ENCODE data around the gene ALAD. TPM values are rescaled to one million over a fixed set of nuclear protein-coding genes. Genes with fewer than 3 reads are reported as not detected.
"Not testable (repeated sequence)": the region's sequence is repeated elsewhere in the genome, so short reads cannot be mapped to it uniquely, and the experiment has no call there.

ALAD gene
- total and polyA plus RNA-seq, 2 of the 8 experiments (the other 6 are each of a cell fraction or from before 2014, with no cell fraction given): 8.2 to 15.3 TPM

DNA sequence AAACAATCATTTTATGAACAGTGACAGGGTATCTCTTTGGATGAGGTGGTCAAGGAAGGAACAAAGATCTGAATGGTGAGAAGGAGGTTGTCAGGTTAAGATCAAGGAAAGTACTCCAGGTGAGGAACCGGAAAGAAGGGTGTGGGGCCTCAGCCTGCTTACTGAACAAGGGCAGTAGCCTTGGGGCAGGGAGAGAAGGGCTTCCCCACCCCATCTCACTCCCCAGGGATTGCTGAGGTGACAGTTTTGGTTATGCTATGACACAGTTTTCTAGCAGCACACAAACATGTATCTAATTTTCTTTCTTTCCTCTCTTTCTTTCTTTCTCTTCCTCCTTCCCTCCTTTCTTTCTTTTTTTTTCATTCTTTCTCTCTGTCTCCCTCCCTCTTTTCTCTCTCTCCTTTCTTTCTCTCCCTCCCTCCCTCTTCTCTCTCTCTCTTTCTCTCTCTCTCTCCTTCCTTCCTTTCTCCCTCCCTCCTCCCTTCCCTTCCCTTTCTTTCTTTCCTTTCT, 20.2 kb downstream of the ALAD start (continued):
- TF ChIP-seq POU5F1 (IDR thresholded peaks at IDR 0.05; ENCODE audit: low read depth, low read length): no peak

DNA sequence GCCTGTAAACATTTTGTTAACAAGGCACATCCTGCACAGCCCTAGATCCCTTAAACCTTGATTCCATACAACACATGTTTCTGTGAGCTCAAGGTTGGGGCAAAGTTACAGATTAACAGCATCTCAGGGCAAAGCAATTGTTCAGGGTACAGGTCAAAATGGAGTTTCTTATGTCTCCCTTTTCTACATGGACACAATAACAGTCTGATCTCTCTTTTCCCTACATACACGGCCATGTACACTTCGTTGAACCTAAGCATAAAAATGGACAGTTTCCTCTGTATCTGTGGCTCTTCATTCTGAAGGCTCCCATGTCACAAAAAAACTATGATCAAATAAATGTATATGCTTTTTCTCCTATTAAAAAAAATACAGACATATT, 21.3 kb downstream of the ALAD start:
- FAIRE-seq: not testable (repeated sequence)

More for the DNA sequence above, 21.3 kb downstream of the ALAD start:
- DNase-seq (ENCODE audit: low read depth in 1 of 2, low spot score in 2 of 2); H3K56ac ChIP-seq (replicated peaks; ENCODE audit: insufficient read length, low read depth, low read length); H3K4me1 ChIP-seq (replicated peaks in 1 of 4; ENCODE audit: control insufficient read depth in 3 of 4, insufficient read depth in 4 of 4, low read length in 3 of 4); H3K27me3 ChIP-seq (replicated peaks in 1 of 4; ENCODE audit: control insufficient read depth in 3 of 4, extremely low read depth in 1 of 4, insufficient read depth in 3 of 4, low read length in 3 of 4); H4K20me1 ChIP-seq (replicated peaks in 1 of 2; ENCODE audit: control insufficient read depth in 1 of 2, insufficient read depth in 2 of 2, low read length in 2 of 2); H3K4ac ChIP-seq (replicated peaks; ENCODE audit: insufficient read length, low read depth, low read length); H3K36me3 ChIP-seq (ENCODE audit: control insufficient read depth in 2 of 4, insufficient read depth in 4 of 4, low read length in 3 of 4); H3K4me2 ChIP-seq (ENCODE audit: insufficient read depth in 1 of 2, low read depth in 2 of 2, low read length in 2 of 2); H4K5ac ChIP-seq (ENCODE audit: insufficient read length, low read depth, low read length); H3K18ac ChIP-seq (ENCODE audit: extremely low read depth, low read length); H3K27ac ChIP-seq (ENCODE audit: low read depth, low read length); H3K79me2 ChIP-seq (ENCODE audit: control insufficient read depth in 1 of 2, insufficient read depth in 2 of 2, low read length in 2 of 2); H2AFZ ChIP-seq (ENCODE audit: low read length); H2BK120ac ChIP-seq (replicated peaks; ENCODE audit: low read depth, low read length); H3K9ac ChIP-seq (replicated peaks in 1 of 4; ENCODE audit: extremely low read depth in 1 of 4, low read depth in 3 of 4, low read length in 3 of 4); H3K14ac ChIP-seq (ENCODE audit: insufficient read length); H2BK12ac ChIP-seq (ENCODE audit: low read depth, low read length); H2BK20ac ChIP-seq (ENCODE audit: low read length); H2BK15ac ChIP-seq (ENCODE audit: low read length); H2AK5ac ChIP-seq (ENCODE audit: low read depth, low read length); H4K8ac ChIP-seq (ENCODE audit: extremely low read depth, insufficient read depth, low read length); H3K79me1 ChIP-seq (ENCODE audit: low read depth, low read length); H2BK5ac ChIP-seq (ENCODE audit: low read depth, low read length); H3K9me3 ChIP-seq (ENCODE audit: insufficient read depth in 2 of 2, low read depth in 1 of 2, low read length in 1 of 2); H3K23ac ChIP-seq (ENCODE audit: insufficient read length); H3K23me2 ChIP-seq (ENCODE audit: low read depth, low read length); H4K91ac ChIP-seq (replicated peaks; ENCODE audit: insufficient read length, low read length); H3K4me3 ChIP-seq (ENCODE audit: extremely low read depth in 1 of 4, insufficient read depth in 2 of 4, low read depth in 3 of 4, low read length in 4 of 4): not testable (repeated sequence)
- ChIA-PET POLR2A (ENCODE audit: partially characterized antibody) (interaction anchor here (1.2 kb wide), 1 partner anchor 18 kb away, joined by 3 read pairs; no protein-coding TSS in a partner anchor), CTCF (ENCODE audit: partially characterized antibody) (interaction anchor here (0.6 kb wide), 1 partner anchor 10 kb away, joined by 3 read pairs; no protein-coding TSS in a partner anchor)
- WGBS, 2 experiments (ENCODE audit: extremely low coverage in 1 of 2, insufficient coverage in 1 of 2, insufficient read length in 1 of 2, insufficient replicate concordance in 2 of 2, low coverage in 1 of 2, low lambda C conversion rate in 2 of 2, missing lambda C conversion rate in 1 of 2): 97% methylated on average over 2 of the region's 2 CpGs; no CpG with 5 or more reads in 1 of the 2 experiments

Measured in H1 (cell line).